UCSD-AML1 (cell line): ENCODE results near the gene TCP1.
A peak's percentile ranks its signal among the peaks of the same experiment; 100 is the strongest.
"Not testable (repeated sequence)": the region's sequence is repeated elsewhere in the genome, so short reads cannot be mapped to it uniquely, and the experiment has no call there.

Experiments used
- DNase-seq: peaks from one replicate; lab custom pipeline; 2025; ENCODE audit not compliant: unreplicated experiment; lab: John Stamatoyannopoulos, UW

The TCP1 gene

GRCh38 chr6:159778131-159778530 is 11.3 kb downstream of the TCP1 start:
- no peak for DNase-seq

- no peak for DNase-seq
Observed at GRCh38 chr6:159777240-159777904, 12.0 kb downstream of the TCP1 start.

GRCh38 chr6:159772196-159772595 is 17.2 kb downstream of the TCP1 start:
- no peak for DNase-seq

- no peak for DNase-seq
Observed at GRCh38 chr6:159769470-159769869, 19.9 kb downstream of the TCP1 start.

- no peak for DNase-seq
Observed at GRCh38 chr6:159766906-159767305, 22.5 kb downstream of the TCP1 start.

GRCh38 chr6:159762681-159763293 is 26.6 kb downstream of the TCP1 start:
- no peak for DNase-seq

- DNase-seq = peak; percentile 92
Observed at GRCh38 chr6:159761873-159762680, 27.3 kb downstream of the TCP1 start, which contains the start of gene ACAT2. Gene ACAT2 (plus strand): TSS chr6:159762045. CDS start chr6:159762088, 43 bp downstream.

GRCh38 chr6:159761129-159761872 is 28.1 kb downstream of the TCP1 start:
- no peak for DNase-seq

GRCh38 chr6:159760602-159761057 is 28.8 kb downstream of the TCP1 start:
- no peak for DNase-seq

GRCh38 chr6:159759645-159760044 is 29.8 kb downstream of the TCP1 start:
- DNase-seq = no peak

- no peak for DNase-seq
Observed at GRCh38 chr6:159758031-159759001, 31.1 kb downstream of the TCP1 start.

- no peak for DNase-seq
Observed at GRCh38 chr6:159756508-159756907, 32.9 kb downstream of the TCP1 start.

- DNase-seq = no peak
Observed at GRCh38 chr6:159754959-159755914, 34.2 kb downstream of the TCP1 start.

GRCh38 chr6:159754401-159754800 is 35.0 kb downstream of the TCP1 start:
- DNase-seq = no peak

- no peak for DNase-seq
Observed at GRCh38 chr6:159753081-159753872, 36.1 kb downstream of the TCP1 start.

- no peak for DNase-seq
Observed at GRCh38 chr6:159751448-159751847, 38.0 kb downstream of the TCP1 start.

- not testable (repeated sequence) for DNase-seq
Observed at GRCh38 chr6:159748127-159748526, 41.3 kb downstream of the TCP1 start.

GRCh38 chr6:159746759-159747158 is 42.6 kb downstream of the TCP1 start:
- DNase-seq = no peak
